ENCODE measurements around the gene ATP5ME. TPM values are rescaled to one million over a fixed set of nuclear protein-coding genes. Genes with fewer than 3 reads are reported as not detected.
"Not testable (repeated sequence)": the region's sequence is repeated elsewhere in the genome, so short reads cannot be mapped to it uniquely, and the experiment has no call there.

Gene ATP5ME
- total RNA-seq, 1 donor from 2014 or later = 69.9 TPM

DNA sequence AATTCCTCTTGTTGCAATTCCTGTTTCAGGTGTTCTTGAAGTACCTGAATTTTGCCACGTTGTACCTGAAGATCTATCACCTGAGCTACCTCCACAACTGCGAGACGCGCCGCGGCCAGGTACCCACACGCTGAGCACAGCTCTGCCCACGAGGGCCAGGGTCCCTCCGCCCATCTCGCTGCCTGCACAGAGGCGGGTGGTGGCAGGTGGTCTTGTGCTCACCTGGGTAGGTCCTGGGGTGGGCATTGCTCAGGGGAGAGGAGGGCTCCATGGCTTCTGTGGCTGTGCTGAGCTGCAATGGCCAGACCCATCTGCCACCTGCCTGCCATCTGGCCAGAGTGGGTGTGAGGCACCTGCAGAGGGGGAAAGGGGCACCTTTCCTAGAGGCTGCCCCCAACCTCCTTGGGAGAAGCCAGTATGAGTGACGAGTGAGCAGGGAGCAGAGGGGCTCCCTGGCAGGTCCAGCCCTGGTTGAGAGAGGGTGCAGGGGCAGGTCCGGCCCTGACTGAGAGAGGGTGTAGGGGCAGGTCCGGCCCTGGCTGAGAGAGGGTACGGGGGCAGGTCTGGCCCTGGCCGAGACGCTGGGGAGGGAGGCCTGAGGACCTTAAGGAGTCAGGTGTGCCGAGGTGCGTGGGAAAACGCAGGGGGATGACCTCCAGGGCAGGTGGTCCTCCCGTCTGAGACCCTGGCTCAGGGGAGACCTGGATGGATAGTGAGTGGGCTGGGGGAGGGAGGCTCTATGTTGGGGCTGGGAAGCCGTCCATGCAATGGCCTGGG is 38.0 kb downstream of the ATP5ME start:
- no peak for DNase-seq (ENCODE audit: low read depth)

DNA sequence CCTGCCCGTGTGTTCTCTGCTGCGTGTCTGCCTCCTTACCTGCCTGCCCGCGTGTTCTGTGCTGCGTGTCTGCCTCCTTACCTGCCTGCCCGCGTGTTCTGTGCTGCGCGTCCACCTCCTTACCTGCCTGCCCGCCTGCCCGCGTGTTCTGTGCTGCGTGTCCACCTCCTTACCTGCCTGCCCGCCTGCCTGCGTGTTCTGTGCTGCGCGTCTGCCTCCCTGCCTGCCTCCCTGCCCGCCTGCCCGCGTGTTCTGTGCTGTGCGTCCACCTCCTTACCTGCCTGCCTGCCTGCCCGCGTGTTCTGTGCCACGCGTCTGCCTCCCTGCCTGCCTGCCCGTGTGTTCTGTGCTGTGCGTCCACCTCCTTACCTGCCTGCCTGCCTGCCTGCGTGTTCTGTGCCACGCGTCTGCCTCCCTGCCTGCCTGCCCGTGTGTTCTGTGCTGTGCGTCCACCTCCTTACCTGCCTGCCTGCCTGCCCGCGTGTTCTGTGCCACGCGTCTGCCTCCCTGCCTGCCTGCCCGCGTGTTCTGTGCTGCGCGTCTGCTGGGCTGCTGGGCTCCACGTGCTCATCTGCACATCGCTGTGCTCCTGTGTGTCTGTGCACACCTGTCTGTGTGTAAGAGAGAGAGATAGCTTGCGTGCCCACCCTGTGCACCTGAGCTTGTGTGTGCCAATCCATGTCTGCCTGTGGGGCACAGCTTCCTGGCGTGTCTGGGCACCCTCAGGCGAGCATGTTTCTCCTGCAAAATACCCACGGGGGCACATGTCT is 38.8 kb downstream of the ATP5ME start:
- DNase-seq (ENCODE audit: low read depth) = not testable (repeated sequence)

- no peak for DNase-seq (ENCODE audit: low read depth)
These were observed 39.5 kb downstream of the ATP5ME start for GRCh38 chr4:634599-634985.

DNA sequence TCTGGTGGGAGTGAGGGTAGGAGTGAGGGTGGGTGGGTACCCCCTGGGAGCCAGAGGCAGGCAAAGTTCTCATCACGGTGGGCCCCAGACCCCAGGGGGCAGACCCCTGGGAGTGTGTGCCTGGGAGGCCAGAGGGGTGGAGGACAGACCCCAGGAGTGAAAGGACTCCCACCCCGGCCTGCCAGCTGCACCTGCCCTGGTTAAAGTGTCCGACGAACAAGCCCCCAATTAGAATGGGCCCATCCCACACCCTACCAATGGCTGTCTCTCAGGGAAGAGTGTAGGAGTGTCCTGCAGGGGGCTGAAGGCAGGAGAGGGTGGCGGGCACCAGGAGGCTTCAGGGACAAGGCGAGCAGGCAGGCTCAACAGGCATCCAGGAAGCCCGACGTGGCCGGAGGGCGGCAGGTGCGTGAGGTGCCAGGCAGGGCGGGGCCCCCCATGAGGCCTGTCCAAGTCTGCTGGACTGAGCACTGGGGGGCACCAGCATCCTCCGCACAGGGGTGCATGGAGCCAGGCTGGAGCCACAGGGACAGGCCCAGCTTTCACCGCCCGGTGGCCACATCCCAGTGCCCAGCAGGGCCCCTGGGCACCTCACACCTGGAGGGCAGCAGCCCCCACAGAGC is 40.0 kb downstream of the ATP5ME start:
- DNase-seq (ENCODE audit: low read depth) = no peak

GRCh38 chr4:633406-633805 is 40.7 kb downstream of the ATP5ME start:
- no peak for DNase-seq (ENCODE audit: low read depth)

GRCh38 chr4:632926-633325 is 41.1 kb downstream of the ATP5ME start:
- no peak for DNase-seq (ENCODE audit: low read depth)

DNA sequence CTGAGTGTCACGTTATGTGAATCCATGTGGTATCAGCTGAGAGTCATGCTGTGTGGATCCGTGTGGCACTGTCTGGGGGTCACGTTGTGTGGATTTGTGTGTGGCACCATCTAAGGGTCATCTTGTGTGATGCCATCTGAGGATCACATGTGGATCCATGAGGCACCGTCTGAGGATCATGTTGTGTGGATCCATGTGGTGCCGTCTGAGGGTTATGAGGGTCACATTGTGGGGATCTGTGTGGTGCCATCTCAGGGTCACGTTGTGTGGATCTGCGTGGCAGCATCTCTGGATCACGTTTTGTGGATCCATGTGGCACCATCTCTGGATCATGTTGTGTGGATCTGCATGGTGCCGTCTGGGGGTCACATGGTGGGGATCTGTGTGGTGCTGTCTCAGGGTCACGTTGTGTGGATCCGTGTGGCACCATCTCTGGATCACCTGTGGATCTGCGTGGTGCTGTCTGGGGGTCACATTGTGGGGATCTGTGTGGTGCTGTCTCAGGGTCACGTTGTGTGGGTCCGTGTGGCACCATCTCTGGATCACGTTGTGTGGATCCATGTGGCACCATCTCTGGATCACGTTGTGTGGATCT is 41.8 kb downstream of the ATP5ME start:
- no peak for DNase-seq (ENCODE audit: low read depth)

DNA sequence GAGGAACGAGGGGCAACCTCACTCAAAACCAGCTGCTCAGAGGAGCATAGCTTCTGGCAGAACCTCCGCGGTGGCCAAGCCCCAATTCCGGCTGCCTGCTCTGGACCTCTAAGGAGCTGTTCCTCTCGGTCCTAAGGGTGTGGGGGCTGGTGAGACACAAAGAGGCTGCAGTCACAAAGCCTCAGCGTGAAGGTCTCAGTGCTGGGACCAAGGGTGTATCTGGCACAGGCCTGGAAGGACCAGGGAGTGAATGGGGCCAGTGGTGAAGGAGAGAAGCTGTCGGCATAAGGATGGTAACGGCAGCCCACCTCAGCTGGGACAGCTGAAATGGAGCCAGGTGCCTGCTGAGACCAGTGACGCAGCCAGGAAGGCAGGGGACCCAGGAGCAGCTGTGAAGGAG is 43.4 kb downstream of the ATP5ME start:
- no peak for DNase-seq (ENCODE audit: low read depth)

DNA sequence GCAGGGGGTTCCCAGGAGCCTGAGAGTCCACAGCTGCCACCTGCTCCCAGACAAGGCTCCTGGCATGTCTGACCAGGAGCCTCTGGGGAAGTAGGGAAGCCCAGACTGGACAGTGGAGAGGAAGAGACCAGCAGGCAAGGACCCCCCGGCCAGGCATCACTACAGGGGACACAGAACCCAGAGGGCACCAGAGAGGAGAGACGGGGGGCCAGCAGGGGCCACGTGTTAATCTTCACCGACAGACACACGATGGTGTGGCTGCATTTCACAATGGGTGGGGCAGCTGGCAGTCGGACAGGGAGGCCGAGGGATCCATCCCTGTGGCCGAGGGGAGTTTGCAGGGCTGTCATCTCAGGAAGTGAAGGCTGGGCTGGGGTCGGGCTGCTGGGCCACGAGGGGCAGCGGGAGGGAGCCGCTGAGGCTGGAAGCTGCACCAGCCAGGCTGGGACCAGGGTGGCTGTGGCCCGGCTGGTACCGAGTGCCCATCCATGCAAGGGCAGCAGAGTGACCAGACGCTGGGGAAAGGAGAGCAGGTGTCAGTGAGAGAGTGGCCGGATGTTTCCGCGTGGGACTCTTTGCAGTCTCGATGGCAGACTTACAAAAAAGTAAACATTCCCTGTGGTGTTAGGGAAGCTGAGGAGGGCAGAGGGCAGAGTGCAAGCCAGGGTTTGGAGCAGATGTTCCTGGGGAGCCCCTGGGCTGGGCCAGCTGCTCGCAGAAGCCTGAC is 44.0 kb downstream of the ATP5ME start:
- DNase-seq (ENCODE audit: low read depth) = no peak

DNA sequence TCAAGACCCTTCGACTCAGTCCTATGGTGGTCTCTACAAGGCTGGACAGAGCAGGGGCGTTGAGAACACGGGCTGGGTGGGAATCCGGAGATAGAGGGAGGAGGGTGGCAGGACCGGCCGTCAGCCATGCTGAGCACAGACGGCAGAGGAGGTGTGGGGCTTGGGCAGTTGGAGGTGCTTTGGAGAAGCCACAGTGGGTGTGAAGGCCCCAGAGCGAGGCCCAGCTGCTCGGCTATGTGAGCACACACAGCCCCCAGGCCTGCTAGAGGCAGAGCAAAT is 44.5 kb downstream of the ATP5ME start:
- peak; percentile 50 for DNase-seq (ENCODE audit: low read depth)

DNA sequence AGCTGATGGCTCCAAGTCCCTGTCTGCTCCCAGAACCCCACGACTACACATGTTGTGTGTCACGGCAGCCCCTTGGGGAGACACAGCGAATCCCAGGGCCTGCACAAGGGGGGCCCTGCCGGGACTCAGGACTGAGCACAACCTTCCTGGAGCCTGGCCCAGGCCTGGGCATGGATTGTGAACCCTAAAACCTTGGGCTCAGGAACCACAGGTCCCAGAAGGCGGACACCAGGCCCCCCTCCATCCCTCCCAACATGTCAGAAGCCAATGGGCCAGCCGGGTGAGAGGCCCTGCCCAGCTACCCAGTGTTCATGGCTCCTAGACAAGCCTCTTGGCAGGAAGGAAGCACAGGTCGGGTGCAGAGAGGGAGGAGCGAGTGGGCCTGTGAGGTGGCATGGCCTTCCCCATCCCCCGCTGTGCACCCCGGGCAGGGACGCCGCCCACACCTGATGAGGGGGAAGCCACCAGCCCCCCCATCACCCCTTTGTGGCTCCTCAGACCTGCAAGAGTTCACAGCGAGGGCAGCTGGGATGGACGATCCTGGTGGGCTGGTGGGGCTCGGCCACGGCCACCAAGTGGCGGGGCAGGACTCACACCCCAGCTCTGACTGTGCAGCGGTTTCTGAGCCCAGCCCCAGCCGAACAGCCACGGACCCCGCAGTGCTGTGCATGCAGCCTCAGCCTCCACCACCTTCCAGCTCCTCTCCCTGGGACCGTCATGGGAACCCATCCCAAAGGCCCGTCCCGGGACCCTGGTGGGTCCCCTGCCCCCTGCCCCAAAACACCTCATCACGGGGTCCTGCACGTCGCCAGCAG is 45.0 kb downstream of the ATP5ME start:
- no peak for DNase-seq (ENCODE audit: low read depth)

GRCh38 chr4:628311-628741 is 45.8 kb downstream of the ATP5ME start:
- DNase-seq (ENCODE audit: low read depth) = no peak

GRCh38 chr4:627347-628125 is 46.5 kb downstream of the ATP5ME start:
- no peak for DNase-seq (ENCODE audit: low read depth)

- peak; percentile 26 for DNase-seq (ENCODE audit: low read depth)
These were observed 47.6 kb downstream of the ATP5ME start for GRCh38 chr4:626201-627091.

- DNase-seq (ENCODE audit: low read depth) = no peak
These were observed 48.4 kb downstream of the ATP5ME start for GRCh38 chr4:625631-626161.

DNA sequence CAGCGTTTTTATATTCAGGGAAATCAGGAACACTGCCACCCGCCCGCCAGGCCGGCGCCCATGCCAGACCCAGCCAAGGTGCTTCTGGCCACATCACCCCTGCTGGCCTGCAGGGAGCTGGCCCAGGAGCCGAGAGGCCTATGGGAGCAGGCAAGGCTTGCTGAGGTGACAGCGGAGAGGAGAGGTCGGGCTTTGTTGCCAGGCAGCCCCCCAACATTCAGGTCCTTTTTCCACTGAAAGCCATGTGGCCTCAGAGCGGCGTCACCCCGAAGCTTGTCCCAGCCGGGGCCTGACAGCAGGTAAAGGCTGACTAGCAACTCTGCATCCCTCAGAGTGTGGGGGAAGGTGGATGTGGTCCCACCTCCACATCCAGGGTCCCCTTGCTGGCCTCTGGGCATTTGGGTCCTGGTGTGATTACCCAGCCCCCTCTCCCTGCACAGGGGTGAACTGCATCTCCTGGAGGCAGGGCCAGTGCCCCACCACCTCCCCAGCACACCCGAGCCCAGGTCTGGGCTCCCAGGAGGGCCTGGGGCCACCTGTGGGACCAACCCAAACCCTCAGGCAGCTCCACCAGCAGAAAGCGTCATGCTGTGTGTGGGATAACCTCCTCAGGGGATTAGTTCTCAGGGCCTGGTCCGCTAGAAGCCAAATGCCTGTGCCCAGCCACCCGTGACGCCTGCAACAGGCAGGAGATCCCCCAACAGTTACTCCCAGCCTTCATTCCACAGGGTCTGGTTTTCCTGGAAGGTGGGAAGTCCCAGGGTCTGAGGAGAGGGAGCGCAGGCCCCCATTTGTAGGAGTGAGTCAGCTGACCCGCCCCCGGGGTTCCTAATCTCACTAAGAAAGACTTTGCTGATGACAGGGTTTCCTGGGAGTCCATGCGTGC is 49.1 kb downstream of the ATP5ME start, which contains the start of gene PDE6B:
PDE6B (plus strand) TSS at position 869 of the 886 bp plus-strand sequence. CDS start 54 bp downstream, outside the sequence.
- no peak for DNase-seq (ENCODE audit: low read depth)

GRCh38 chr4:623914-624566 is 50.0 kb downstream of the ATP5ME start:
- no peak for DNase-seq (ENCODE audit: low read depth)
